GM19468 (cell line): Measurements from ENCODE around the gene PIGN.

Source experiments
- ATAC-seq: cut with Tn5 transposase; IDR thresholded peaks from one replicate; pipeline ENCODE4 v1.9.1; 2021; ENCODE audit warnings: mild to moderate bottlenecking, moderate library complexity, moderate number of reproducible peaks; ENCODE audit not compliant: unreplicated experiment; ENCODE audit errors: extremely low read depth

The PIGN gene

DNA sequence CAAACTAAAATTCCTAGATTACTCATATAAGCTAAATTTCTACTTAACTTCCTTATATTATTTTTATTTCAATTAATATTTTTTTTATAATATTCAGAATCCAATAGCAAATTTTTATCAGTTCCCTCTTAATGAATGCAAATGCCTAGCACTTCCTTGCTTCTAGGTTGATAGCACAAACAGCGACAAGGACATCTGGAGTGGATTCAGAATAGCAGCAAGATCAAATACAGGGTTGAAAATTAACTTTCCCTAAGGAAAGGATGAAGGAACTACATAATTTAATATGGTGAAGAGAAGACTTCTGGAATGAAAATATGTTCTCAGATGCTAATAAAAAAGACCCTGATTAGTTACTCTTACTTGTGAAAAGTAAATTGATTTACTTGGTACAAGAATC is 64.5 kb downstream of the PIGN start:
- ATAC-seq, result no peak

DNA sequence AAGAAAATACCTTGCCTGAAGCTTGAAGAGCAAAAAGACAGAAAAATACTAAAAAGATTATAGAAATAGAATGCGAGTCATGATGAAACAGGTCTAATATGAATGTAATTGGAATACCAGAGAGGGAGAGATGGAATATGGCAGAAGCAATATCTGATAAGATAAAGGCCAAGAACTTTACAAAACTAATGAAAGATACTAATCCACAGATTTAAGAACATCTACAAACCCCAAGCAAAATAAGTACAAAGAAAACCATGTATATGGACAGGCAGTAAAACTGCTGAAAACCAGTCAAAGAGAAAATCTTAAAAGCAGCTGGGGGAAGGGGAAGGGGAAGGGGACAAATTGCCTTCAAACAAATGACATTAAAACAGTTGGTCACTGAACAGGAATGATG is 67.0 kb downstream of the PIGN start:
- ATAC-seq, result no peak

DNA sequence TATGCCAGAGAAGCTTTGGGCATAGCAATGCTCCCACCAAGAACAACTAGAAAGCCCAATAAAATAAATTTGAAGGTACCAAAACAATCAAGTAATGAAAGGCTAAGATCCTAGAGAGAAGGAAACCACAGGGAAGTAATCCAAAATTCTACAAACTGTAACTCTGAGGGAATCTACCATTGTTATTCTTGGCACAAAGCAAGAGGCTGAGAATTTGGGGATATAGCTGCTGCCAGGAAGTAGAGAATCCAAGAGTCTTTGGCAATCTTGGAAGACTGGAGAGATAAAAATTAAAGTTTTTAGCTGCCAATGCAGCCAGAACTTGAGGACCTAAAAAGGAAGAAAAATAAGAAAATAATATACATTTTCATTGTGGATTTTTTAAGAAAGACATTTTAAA is 68.5 kb downstream of the PIGN start:
- no peak for ATAC-seq

GRCh38 chr18:62109676-62110075 is 77.2 kb downstream of the PIGN start:
- no peak for ATAC-seq

DNA sequence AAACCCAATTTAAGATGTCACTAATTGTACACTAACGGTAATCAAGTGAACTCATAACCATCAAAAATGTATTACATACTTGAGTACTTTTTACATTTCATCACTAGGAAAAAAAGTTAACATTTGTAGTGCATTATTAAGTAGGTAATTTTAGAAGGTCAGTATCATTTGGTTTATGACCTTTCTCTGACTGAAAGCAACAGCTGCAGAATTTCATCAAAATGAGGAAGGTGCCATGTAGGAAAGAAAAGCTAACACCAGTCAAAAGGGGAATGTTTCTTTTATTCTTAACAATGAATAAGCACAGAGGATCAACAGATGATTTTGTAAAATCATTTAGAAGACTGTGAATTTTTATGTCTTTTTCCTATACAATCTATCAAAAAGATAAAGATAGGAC is 79.0 kb downstream of the PIGN start:
- ATAC-seq, result no peak

GRCh38 chr18:62106271-62106670 is 80.6 kb downstream of the PIGN start:
- no peak for ATAC-seq

GRCh38 chr18:62105376-62105775 is 81.5 kb downstream of the PIGN start:
- no peak for ATAC-seq

GRCh38 chr18:62102221-62102620 is 84.6 kb downstream of the PIGN start:
- ATAC-seq, result no peak

DNA sequence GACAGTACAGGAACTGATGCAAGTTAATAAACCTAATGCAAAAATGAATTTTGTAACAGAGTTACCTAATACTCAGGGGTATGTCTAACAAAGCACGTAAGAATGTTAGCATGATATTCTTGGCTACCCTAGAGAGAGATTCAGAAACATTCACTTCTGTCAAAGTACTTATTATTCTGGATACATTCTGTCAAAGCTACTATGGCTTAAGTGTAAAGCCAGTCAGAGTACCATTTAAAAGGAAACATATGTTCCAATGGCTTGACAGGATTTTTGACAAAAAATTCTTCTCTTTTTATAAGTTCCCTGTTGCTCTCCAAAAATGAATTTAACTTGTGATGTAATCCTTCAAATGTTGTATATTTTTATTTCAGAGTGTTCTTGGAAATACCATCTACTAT is 85.5 kb downstream of the PIGN start:
- ATAC-seq, result no peak

DNA sequence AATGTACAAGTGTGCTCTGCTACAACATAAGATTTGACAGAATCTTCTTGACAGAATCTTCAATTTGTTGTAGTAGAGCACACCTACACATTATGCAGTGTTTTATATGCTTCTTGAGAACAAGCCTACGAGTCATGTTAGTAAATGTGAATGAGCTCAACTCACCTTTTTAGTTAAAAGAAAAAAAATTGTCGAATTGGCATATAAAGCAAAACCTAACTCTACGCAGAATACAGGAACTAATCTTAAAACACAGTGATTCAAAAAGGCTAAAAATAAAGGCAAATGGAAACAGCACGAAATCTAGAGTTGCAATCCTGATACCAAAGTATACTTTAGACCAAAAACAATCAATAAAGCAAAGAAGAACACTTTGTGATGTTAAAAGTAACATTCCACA is 87.9 kb downstream of the PIGN start:
- no peak for ATAC-seq

DNA sequence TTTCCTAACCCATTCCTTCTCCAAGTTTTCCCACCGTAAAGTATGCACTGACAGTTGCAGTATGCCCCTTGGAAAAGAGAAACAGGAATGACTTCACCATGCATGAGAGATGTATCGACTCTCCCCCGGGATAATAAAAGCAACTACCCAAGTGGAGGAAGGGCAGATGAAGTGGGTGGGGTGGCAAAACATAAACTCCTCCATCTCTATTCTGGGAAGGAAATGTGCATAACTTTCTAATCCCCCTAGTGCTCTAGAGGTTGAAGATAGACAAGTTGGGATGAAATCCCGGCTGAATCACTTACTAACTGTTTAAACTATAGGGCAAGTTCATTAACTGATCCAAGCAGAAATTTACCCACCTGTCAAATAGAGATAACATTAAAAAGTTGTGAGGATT is 89.2 kb downstream of the PIGN start:
- ATAC-seq, result no peak

DNA sequence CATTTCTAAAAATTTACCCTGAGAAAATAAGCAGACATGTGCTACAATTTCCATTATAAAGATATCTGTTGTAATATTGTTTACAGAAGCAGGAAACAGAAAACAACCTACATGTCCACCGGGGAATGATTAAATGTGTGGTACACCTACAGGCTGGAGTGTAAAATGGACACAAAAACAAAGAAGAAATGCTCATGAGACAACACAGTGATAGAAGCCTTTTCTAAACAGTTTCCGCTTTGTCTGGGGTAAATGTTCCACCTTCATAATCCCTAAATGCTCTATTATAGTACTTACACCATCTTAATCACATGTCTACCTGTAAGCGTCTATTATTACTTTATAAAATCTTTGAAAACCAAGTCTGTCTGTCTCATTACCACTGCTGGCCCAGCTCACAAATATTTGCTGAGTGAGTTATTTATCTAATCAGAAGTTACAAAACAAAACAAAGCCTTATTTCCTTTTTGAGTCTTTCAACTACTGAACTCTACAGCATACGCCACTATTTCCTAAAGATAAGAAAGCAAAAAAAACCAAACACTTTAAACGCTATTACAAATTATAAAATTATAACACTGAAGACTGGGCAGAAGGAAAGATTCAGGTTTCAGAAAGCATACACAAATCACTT is 95.3 kb downstream of the PIGN start:
- no peak for ATAC-seq

DNA sequence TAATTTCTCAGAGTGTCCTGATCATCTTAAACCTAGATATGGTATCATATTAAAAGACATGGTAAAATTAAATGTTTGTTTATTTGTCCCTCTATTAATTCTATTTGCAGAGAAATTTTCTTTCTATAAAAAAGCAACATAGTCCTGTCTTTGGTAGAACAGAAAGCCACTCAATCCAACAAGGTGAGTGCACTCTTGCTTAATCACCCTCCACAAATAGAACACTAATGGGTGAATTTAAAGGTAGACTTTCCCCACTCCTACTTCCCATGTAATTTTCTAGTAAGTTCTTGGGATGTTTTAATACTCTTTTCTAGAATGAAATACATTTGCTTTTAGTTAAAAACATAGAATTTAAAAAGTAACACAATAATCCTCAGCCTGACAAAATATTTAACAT is 97.7 kb downstream of the PIGN start:
- no peak for ATAC-seq

- no peak for ATAC-seq
Measured at GRCh38 chr18:62088156-62088555, 98.7 kb downstream of the PIGN start.

DNA sequence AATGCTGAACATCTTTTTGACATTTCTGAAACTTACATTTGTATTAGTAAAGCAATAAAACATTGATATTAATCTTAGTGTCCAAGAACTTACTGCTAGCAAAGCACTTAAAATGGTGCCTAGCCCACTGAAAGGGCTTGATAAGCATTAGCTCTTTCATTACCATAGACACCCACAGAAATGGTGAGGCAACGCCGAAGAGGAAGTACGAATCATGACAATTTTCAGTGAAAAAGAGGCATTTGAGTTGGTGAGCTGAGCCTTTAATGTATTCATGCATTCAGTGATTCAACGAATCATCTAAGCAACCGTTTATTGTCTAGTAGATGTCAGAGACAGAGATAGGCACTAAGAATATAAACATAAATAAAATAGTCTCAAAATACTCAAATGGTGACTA is 101.1 kb downstream of the PIGN start:
- no peak for ATAC-seq

DNA sequence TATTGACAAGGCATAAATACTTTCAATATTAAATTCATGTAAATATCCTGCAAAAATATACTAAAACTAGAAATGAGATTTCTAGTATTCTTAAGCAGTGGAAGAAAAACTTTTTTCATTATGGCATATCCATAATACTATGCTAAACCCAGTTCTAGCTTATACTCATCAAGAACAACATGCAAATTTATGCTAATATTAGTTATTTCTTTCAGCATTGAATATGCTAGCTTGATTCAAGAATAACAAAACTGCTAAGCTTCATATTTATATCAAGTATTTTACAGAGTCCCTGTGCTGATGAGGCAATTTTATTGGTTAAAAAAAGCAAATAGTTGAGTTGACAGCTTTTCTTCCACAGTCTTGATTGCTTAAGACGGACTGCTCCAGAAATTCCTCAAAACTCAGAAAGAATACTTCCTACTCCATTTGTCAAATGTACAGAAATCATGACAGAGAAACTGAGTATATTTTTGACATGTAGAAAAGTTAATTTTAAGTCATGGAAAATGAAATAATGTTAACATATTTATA is 105.0 kb downstream of the PIGN start:
- ATAC-seq, result no peak

GRCh38 chr18:62081248-62081647 is 105.6 kb downstream of the PIGN start:
- no peak for ATAC-seq

DNA sequence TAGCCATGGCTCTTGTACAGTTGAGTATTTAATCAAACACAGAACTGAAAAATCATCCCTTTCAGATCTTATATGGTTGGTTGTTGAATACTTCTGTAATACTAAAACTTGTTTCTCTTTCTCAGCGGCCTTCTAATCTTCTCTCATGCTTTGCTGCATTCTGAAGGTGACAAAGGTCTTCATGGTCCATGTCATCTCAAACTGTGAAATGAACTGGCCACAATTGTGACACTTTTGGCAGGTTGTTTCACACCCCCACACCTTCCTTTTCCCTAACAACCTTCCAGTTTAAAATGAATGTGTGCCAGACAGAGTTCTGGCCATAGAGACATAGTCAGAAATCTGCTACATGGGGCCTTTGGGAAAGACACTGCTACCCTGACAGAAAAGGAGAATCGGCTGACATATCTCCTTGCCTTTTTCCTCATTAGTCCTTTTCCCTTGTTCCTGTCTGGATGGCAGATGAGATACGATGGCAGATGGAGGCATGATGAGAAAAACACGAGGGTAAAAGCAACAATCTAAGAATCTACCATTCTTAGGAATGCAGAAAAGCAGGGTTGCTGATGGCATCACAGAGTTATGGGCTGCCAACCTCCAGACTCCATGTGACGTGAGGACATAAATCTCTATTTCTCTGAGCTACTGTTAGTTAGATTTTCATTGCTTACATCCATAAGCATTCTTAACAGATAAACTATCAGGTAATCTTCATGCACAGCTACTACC is 106.5 kb downstream of the PIGN start:
- ATAC-seq, result no peak

GRCh38 chr18:62073461-62074281 is 113.2 kb downstream of the PIGN start:
- no peak for ATAC-seq

DNA sequence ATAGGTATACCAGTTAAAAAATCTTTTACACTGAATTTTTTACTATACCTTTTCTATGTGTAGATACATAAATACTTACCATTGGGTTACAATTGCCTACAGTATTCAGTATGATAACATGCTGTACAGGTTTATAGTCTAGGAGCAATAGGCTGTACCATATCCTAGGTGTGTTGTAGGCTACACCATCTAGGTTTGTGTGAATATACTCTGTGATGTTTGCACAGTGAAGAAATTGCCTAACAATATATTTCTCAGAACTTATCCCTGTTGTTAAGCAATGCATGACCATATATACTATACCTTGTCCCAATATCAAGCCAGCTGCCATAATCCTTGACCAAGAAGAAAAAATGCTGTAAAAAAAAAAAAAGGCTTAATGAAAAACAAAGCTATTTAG is 114.5 kb downstream of the PIGN start:
- no peak for ATAC-seq

GRCh38 chr18:62071071-62071470 is 115.8 kb downstream of the PIGN start:
- no peak for ATAC-seq
